Measurements from ENCODE around the gene SETD3.

Gene SETD3

DNA sequence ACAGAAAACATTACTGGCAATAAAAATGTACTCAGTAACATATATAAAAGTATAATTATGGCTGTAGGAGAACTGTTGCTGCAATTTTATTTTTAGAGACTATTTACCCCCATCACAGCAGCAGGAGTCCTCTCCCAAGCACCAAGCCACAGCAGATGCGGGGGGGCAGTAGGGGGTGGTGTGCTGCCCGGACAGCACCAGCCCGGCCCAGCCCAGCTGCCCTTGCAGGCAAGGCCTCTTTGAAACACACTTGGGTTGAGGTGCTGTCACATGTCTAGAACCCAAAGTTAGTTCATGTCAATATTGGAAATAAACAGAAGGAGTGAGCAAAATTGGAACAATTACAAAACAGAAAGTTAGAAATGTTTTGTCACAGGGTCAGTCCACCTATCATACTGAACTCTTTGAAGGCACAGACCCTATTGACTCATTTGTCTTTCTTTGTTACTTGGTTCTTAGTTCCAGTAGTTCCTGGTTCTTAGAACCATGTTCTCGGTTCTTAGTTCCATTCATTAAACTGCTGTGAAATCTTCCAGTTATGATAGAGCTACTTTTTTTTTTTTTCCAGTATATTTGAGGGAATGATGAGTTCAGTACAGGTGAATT lies 23.3 kb upstream of the SETD3 start:
- in situ Hi-C loops (cut with MboI; ENCODE audit: low sequenced_read_pairs, unreplicated experiment), result no loop called here
- DNase-seq (ENCODE audit: low spot score), result no peak
- TF ChIP-seq, protein P1, sequence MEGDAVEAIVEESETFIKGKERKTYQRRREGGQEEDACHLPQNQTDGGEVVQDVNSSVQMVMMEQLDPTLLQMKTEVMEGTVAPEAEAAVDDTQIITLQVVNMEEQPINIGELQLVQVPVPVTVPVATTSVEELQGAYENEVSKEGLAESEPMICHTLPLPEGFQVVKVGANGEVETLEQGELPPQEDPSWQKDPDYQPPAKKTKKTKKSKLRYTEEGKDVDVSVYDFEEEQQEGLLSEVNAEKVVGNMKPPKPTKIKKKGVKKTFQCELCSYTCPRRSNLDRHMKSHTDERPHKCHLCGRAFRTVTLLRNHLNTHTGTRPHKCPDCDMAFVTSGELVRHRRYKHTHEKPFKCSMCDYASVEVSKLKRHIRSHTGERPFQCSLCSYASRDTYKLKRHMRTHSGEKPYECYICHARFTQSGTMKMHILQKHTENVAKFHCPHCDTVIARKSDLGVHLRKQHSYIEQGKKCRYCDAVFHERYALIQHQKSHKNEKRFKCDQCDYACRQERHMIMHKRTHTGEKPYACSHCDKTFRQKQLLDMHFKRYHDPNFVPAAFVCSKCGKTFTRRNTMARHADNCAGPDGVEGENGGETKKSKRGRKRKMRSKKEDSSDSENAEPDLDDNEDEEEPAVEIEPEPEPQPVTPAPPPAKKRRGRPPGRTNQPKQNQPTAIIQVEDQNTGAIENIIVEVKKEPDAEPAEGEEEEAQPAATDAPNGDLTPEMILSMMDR (IDR thresholded peaks at IDR 0.05; ENCODE audit: borderline replicate concordance, control extremely low read depth, extremely low read depth, insufficient read depth, missing control alignments), result no peak

DNA sequence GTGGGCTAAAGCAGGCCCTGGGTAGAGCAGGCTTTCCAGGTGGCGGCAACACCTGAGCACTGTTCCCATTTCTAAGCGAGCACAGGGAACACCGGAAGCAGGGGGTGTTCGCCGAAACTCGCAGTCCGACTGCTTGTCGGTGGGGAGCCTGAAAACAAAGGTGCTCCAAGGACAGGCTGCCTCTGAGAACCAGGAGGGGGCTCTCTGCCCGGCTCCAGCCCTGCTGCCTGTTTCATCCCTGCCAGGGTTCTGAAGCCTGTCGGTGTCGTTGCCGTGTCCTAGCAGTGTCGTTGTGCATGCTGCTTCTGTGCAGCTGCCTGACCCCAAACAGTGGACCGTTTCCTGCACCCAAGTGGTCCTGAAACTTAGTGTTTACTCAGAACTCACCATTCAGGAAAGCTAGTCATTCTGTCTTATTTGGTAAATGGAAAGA lies 22.3 kb upstream of the SETD3 start:
- DNase-seq (ENCODE audit: low spot score), result no peak
- TF ChIP-seq, protein P1 (IDR thresholded peaks at IDR 0.05; ENCODE audit: borderline replicate concordance, control extremely low read depth, extremely low read depth, insufficient read depth, missing control alignments), result no peak
- in situ Hi-C loops (cut with MboI; ENCODE audit: low sequenced_read_pairs, unreplicated experiment), result no loop called here

DNA sequence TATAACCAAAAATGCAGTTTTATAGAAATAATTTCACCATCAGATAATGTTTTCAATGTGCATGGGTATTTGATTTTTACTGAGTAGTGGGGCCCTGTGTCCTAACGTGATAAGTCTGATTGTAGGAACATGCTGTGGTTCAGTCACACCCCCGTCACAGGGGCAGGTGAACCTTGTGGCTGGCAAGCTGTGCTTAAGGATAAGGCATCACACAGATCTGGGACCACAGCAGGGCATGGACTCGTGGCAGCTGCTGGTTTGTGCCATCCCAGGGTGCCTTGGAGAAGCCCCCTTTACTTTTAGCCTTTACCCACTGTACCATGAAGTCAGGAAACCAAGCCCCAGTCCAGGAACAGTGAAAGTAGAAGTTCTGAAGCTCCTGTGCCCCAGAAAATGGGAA lies 17.2 kb upstream of the SETD3 start:
- in situ Hi-C loops (cut with MboI; ENCODE audit: low sequenced_read_pairs, unreplicated experiment), result no loop called here
- TF ChIP-seq, protein P1 (IDR thresholded peaks at IDR 0.05; ENCODE audit: borderline replicate concordance, control extremely low read depth, extremely low read depth, insufficient read depth, missing control alignments), result no peak
- DNase-seq (ENCODE audit: low spot score), result no peak

DNA sequence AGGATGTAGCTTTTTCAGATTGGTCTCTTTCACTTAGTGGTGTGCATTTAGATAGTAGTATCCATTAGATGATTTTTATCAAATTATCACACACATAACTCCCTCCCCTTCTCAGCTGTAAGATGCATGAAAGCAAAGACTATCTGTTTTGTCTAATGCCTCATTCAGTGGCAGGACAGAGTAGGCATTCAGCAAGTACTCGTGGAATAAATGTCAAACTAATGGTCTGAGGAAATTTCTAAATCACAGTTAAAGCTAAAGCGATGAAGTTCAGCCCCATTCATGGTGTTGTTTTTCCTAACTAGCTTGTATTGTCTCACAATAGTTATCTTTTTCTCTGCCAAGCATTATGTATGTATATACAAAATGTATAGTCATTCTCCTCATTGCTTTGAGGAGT lies 16.7 kb upstream of the SETD3 start:
- TF ChIP-seq, protein P1 (IDR thresholded peaks at IDR 0.05; ENCODE audit: borderline replicate concordance, control extremely low read depth, extremely low read depth, insufficient read depth, missing control alignments), result no peak

DNA sequence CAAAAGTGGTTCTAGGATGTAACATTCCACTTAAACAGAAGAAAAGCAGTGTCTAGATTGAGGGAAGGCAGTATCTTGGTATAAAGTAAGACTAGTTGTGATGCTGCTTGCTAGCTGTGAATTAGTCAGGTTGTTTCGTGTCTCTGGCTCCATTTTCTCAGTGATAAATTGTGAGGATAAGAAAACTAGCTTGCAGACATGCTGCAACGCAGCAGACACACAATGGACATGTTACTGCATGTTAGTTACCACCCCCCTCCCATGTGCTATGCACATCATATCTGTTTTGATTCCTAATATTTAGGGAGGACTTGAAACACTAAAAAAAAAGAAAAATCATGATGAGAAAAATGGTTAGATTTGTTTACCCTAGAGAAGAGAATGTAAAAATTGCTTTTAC lies 3.4 kb upstream of the SETD3 start:
- no peak for DNase-seq (ENCODE audit: low spot score)
- in situ Hi-C loops (cut with MboI; ENCODE audit: low sequenced_read_pairs, unreplicated experiment), result no loop called here
- TF ChIP-seq, protein P1 (IDR thresholded peaks at IDR 0.05; ENCODE audit: borderline replicate concordance, control extremely low read depth, extremely low read depth, insufficient read depth, missing control alignments), result no peak

More for the DNA sequence above, 16.7 kb upstream of the SETD3 start:
- in situ Hi-C loops (cut with MboI; ENCODE audit: low sequenced_read_pairs, unreplicated experiment), result no loop called here
- DNase-seq (ENCODE audit: low spot score), result no peak

DNA sequence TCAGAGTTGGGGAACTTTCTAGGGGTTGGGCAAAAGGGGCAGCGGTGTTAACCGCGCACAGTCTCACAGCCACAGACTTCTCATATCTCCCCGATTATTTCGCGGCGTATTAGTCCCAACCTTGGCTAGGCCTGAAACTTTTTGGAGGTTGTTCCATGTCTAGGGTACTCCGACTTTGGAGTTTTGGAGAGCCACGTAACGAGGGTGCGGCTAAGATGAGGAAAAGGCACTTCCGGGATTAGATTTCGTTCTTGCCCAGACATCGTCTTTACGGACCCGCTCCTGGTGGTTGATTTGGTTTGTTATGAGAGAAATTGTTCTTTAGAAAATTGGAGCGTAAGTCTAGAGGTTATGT lies 1.1 kb upstream of the SETD3 start:
- in situ Hi-C loops (cut with MboI; ENCODE audit: low sequenced_read_pairs, unreplicated experiment), result no loop called here
- TF ChIP-seq, protein P1 (IDR thresholded peaks at IDR 0.05; ENCODE audit: borderline replicate concordance, control extremely low read depth, extremely low read depth, insufficient read depth, missing control alignments), result no peak
- no peak for DNase-seq (ENCODE audit: low spot score)

Measured in GM13976 (cell line).